SU-DHL-6 (cell line): ENCODE results near the gene SPAG7.

Experiments used
- CTCF ChIP-seq: fragments of 200-600 bp; sonication (generic); IDR thresholded peaks from one replicate; pipeline ENCODE4 v1.5.1; 2017; ENCODE audit warnings: antibody characterized with exemption, mild to moderate bottlenecking, low read length, moderate library complexity; ENCODE audit not compliant: insufficient read depth, poor library complexity, severe bottlenecking
- EZH2phosphoT487 ChIP-seq: fragments of 200-600 bp; sonication (generic), shearing (Covaris generic); conservative IDR thresholded peaks from 2 replicates; pipeline ENCODE4 v1.6.1; 2018; ENCODE audit warnings: mild to moderate bottlenecking, antibody characterized with exemption, low read length, moderate library complexity, mixed read lengths

- no peak for TF ChIP-seq CTCF
- no peak for TF ChIP-seq EZH2phosphoT487
Observed at GRCh38 chr17:4942760-4943508, 24.7 kb downstream of the SPAG7 start.
